HL-60 (cell line): ENCODE data around the gene FRAT1.
A peak's percentile ranks its signal among the peaks of the same experiment; 100 is the strongest.

Experiments
- DNase-seq, 2 experiments: peaks; one replicate each; pipeline ENCODE4 v3.0.0-alpha.2; 2010 to 2020; ENCODE audit warnings: low read depth in 1 of 2, low spot score in 1 of 2
- H3K27ac ChIP-seq: fragments of 250-450 bp; sonication (Bioruptor Pico); replicated peaks from 2 replicates; pipeline ENCODE4 v1.5.1; 2020; ENCODE audit warnings: mild to moderate bottlenecking, moderate library complexity
- H3K27me3 ChIP-seq: fragments of 250-450 bp; sonication (Bioruptor Pico); 2 replicates; pipeline ENCODE4 v1.5.1; 2021; ENCODE audit warnings: mild to moderate bottlenecking, moderate library complexity; ENCODE audit not compliant: insufficient read depth, poor library complexity, severe bottlenecking
- H3K4me3 ChIP-seq: replicated peaks from 2 replicates; pipeline ENCODE4 v1.5.1; 2011; ENCODE audit warnings: mild to moderate bottlenecking, control low read depth, low read length; ENCODE audit not compliant: insufficient read depth
- GABPA ChIP-seq: IDR thresholded peaks from 2 replicates; pipeline ENCODE4 v1.6.1; 2012; ENCODE audit warnings: low read depth
- POLR2AphosphoS5 ChIP-seq: IDR thresholded peaks from 2 replicates; pipeline ENCODE4 v1.6.1; 2012; ENCODE audit warnings: low read depth
- REST ChIP-seq: IDR thresholded peaks from 2 replicates; pipeline ENCODE4 v1.6.1; 2012; ENCODE audit warnings: low read depth; ENCODE audit not compliant: insufficient replicate concordance
- SPI1 ChIP-seq: IDR thresholded peaks from 2 replicates; pipeline ENCODE4 v1.6.1; 2012; ENCODE audit warnings: low read depth, mild to moderate bottlenecking, borderline replicate concordance
- TF ChIP-seq, protein P1 (sequence below): IDR thresholded peaks from one replicate; pipeline ENCODE4 v1.5.1; 2011; ENCODE audit warnings: low read length, control low read depth, inconsistent platforms; ENCODE audit not compliant: insufficient read depth

The FRAT1 gene

DNA sequence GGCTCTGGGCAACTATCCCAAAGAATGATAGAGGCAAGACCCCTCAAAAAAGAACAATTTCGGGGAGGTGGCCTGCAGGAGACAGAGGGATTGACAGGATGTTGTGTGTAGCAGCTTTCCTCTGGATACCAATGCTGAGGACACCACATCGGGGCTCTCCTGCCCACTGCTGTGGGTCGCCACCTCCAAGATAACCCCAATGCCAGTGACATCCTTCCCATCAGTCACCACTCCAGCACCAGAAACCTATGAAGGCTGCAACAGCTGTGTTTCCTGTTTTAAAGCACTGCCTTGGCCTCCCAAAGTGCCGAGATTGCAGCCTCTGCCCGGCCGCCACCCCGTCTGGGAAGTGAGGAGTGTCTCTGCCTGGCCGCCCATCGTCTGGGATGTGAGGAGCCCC is 44.2 kb upstream of the FRAT1 start:
- no peak overlapping the region for H3K27ac ChIP-seq
- DNase-seq, result no peak
- H3K27me3 ChIP-seq, result no peaks in the 10 kb centered on the region
- H3K4me3 ChIP-seq, result no peak overlapping the region
- no peak for TF ChIP-seq POLR2AphosphoS5
- no peak for TF ChIP-seq REST
- no peak for TF ChIP-seq SPI1
- no peak for TF ChIP-seq GABPA
- TF ChIP-seq, protein P1, sequence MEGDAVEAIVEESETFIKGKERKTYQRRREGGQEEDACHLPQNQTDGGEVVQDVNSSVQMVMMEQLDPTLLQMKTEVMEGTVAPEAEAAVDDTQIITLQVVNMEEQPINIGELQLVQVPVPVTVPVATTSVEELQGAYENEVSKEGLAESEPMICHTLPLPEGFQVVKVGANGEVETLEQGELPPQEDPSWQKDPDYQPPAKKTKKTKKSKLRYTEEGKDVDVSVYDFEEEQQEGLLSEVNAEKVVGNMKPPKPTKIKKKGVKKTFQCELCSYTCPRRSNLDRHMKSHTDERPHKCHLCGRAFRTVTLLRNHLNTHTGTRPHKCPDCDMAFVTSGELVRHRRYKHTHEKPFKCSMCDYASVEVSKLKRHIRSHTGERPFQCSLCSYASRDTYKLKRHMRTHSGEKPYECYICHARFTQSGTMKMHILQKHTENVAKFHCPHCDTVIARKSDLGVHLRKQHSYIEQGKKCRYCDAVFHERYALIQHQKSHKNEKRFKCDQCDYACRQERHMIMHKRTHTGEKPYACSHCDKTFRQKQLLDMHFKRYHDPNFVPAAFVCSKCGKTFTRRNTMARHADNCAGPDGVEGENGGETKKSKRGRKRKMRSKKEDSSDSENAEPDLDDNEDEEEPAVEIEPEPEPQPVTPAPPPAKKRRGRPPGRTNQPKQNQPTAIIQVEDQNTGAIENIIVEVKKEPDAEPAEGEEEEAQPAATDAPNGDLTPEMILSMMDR, result no peak

DNA sequence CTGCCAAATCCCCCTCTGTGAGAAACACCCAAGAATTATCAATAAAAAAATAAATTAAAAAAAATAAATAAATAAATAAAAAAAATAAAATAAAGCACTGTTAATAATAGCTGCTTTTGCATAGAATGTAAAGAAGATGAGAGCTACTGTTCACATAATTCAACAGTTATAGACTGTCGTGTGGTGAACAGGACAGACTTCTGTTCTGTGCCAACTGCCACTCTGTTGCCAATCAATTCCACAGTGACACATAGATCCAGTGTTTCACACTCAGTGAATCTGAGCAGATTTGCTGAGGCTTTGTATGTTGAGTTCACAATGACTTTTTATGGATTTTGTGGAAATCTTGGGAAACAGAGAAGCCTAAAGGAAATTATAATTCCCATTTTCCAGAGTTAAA is 41.5 kb upstream of the FRAT1 start:
- TF ChIP-seq SPI1 (no peak), GABPA (no peak), REST (no peak), POLR2AphosphoS5 (no peak)
- TF ChIP-seq, protein P1, result no peak
- Histone ChIP-seq H3K27ac (no peak overlapping the region; the same call in 1 of the 2 replicates), H3K4me3 (no peak overlapping the region), H3K27me3 (no peaks in the 10 kb centered on the region)
- no peak for DNase-seq

DNA sequence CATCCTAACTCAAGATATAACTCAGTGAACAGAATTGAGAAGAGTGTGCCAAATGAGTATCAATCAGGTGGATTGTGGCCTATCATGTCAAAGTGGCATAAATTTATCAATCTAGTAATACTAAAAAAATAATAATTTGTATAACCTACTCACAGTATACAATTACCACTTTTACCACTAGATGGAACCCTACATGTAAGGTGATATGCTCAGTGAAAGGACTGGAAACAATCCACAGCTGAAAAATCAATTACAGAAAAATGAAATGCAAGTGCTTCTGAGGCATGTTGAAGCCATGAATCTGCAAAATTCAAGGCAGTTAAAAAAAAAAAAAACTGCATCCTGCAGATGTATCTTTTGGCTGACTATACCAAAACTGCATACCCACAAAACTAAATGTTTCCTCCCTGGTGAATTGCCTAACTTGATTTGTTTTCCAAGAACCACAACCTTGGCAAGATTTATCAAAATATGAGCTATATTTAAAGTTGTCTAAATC is 40.5 kb upstream of the FRAT1 start:
- DNase-seq, result peak; percentile 11 to 47
- no peaks in the 10 kb centered on the region for H3K27me3 ChIP-seq
- no peak overlapping the region for H3K4me3 ChIP-seq
- H3K27ac ChIP-seq, result peak overlapping the region; percentile 59
- no peak for TF ChIP-seq SPI1
- TF ChIP-seq, protein P1, result peak; percentile 30
